Measurements from ENCODE around the gene SH2D2A. TPM values are rescaled to one million over a fixed set of nuclear protein-coding genes. Genes with fewer than 3 reads are reported as not detected.

SH2D2A gene
- total and polyA plus RNA-seq, 3 donors from 2014 or later = 1.3 to 3.1 TPM; not detected in 1

GRCh38 chr1:156813298-156813697 is 3.4 kb downstream of the SH2D2A start:
- TF ChIP-seq POLR2A (IDR thresholded peaks at IDR 0.05) (no peak), CTCF (IDR thresholded peaks at IDR 0.05) (no peak)
- peaks cover 13% of the 10 kb centered on the region for H3K4me1 ChIP-seq
- H3K4me3 ChIP-seq = peak overlapping the region; percentile 25 to 47
- WGBS, 2 donors = 24 to 40% methylated on average over 10 of the region's 10 CpGs
- no peaks in the 10 kb centered on the region for H3K9me3 ChIP-seq
- intact Hi-C loops (cut with DNase I; ENCODE audit: low total_unique reads) = no loop called here
- H3K27ac ChIP-seq = no peak overlapping the region
- DNase-seq = no peak
- H3K27me3 ChIP-seq = no peaks in the 10 kb centered on the region
- H3K36me3 ChIP-seq (ENCODE audit: low read depth, missing control alignments) = no peaks in the 10 kb centered on the region

- intact Hi-C loops (cut with DNase I; ENCODE audit: low total_unique reads) = no loop called here
- no peaks in the 10 kb centered on the region for H3K36me3 ChIP-seq (ENCODE audit: low read depth, missing control alignments)
- TF ChIP-seq CTCF (IDR thresholded peaks at IDR 0.05) (no peak), POLR2A (IDR thresholded peaks at IDR 0.05) (no peak)
- peaks cover 13% of the 10 kb centered on the region for H3K4me1 ChIP-seq
- WGBS, 2 donors = 96 to 98% methylated on average over 10 of the region's 10 CpGs
- no peaks in the 10 kb centered on the region for H3K9me3 ChIP-seq
- H3K27ac ChIP-seq = no peak overlapping the region
- no peak for DNase-seq
- H3K27me3 ChIP-seq = no peaks in the 10 kb centered on the region
- H3K4me3 ChIP-seq = no peak overlapping the region
Measured at GRCh38 chr1:156812293-156812990, 4.2 kb downstream of the SH2D2A start.

GRCh38 chr1:156811168-156811567 is 5.5 kb downstream of the SH2D2A start:
- no peaks in the 10 kb centered on the region for H3K27me3 ChIP-seq
- H3K9me3 ChIP-seq = no peaks in the 10 kb centered on the region
- no peak overlapping the region for H3K4me3 ChIP-seq
- no peak overlapping the region for H3K27ac ChIP-seq
- DNase-seq = no peak
- H3K36me3 ChIP-seq (ENCODE audit: low read depth, missing control alignments) = no peaks in the 10 kb centered on the region
- WGBS, 2 donors = 70% methylated on average over 3 to 4 of the region's 4 CpGs
- no peak for TF ChIP-seq CTCF (IDR thresholded peaks at IDR 0.05)
- TF ChIP-seq POLR2A (IDR thresholded peaks at IDR 0.05) = no peak
- peaks cover 13% of the 10 kb centered on the region for H3K4me1 ChIP-seq
- intact Hi-C loops (cut with DNase I; ENCODE audit: low total_unique reads) = no loop called here

GRCh38 chr1:156809711-156810366 is 6.8 kb downstream of the SH2D2A start:
- DNase-seq = no peak
- Histone ChIP-seq H3K27me3 (no peaks in the 10 kb centered on the region), H3K4me3 (no peak overlapping the region), H3K9me3 (no peaks in the 10 kb centered on the region), H3K27ac (no peak overlapping the region), H3K36me3 (ENCODE audit: low read depth, missing control alignments) (no peaks in the 10 kb centered on the region), H3K4me1 (peaks cover 24% of the 10 kb centered on the region)
- TF ChIP-seq CTCF (IDR thresholded peaks at IDR 0.05) (no peak), POLR2A (IDR thresholded peaks at IDR 0.05) (no peak)
- intact Hi-C loops (cut with DNase I; ENCODE audit: low total_unique reads) = no loop called here
- 89 to 91% methylated on average over 7 of the region's 7 CpGs for WGBS, 2 donors
